Astrocyte (in vitro differentiated cells and primary cell): ENCODE measurements around the gene GFRA1.

Experiments
- EZH2 ChIP-seq: IDR thresholded peaks from 2 replicates; pipeline ENCODE4 v1.6.1; 2012; ENCODE audit warnings: mild to moderate bottlenecking, low read length, inconsistent platforms; ENCODE audit not compliant: insufficient read depth
- TF ChIP-seq, protein P1 (sequence below): IDR thresholded peaks from 2 replicates; pipeline ENCODE4 v1.5.1; 2011; ENCODE audit warnings: low read depth, mild to moderate bottlenecking, inconsistent platforms, low read length, moderate library complexity; ENCODE audit not compliant: insufficient read depth

DNA sequence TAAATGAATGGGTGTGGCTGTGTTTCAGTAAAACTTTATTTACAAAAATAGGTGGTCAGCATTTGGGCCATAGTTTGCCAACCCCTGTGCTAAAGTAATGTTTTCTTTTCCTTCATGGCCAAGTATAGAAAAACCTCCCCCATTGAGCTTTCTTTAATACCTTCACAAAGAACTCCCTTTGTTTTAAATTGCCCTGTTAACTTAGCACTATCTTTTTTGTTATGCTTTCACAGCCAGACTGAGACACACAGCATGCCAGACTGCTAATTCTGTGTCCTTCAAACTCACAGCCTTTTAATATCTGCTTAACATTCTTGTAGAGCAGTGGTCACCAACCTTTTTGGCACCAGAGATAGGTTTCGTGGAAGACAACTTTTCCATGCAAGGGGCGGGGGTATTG, 78.0 kb downstream of the GFRA1 start:
- TF ChIP-seq, protein P1, sequence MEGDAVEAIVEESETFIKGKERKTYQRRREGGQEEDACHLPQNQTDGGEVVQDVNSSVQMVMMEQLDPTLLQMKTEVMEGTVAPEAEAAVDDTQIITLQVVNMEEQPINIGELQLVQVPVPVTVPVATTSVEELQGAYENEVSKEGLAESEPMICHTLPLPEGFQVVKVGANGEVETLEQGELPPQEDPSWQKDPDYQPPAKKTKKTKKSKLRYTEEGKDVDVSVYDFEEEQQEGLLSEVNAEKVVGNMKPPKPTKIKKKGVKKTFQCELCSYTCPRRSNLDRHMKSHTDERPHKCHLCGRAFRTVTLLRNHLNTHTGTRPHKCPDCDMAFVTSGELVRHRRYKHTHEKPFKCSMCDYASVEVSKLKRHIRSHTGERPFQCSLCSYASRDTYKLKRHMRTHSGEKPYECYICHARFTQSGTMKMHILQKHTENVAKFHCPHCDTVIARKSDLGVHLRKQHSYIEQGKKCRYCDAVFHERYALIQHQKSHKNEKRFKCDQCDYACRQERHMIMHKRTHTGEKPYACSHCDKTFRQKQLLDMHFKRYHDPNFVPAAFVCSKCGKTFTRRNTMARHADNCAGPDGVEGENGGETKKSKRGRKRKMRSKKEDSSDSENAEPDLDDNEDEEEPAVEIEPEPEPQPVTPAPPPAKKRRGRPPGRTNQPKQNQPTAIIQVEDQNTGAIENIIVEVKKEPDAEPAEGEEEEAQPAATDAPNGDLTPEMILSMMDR = no peak
- no peak for TF ChIP-seq EZH2
